HUDEP-2 (cell line): ENCODE measurements around the gene GSK3B.

Experiments
- DNase-seq, 76 experiments: peaks; one replicate each; lab custom pipeline; 2025; ENCODE audit not compliant: unreplicated experiment in 76 of 76; lab: John Stamatoyannopoulos, UW

The GSK3B gene

DNA sequence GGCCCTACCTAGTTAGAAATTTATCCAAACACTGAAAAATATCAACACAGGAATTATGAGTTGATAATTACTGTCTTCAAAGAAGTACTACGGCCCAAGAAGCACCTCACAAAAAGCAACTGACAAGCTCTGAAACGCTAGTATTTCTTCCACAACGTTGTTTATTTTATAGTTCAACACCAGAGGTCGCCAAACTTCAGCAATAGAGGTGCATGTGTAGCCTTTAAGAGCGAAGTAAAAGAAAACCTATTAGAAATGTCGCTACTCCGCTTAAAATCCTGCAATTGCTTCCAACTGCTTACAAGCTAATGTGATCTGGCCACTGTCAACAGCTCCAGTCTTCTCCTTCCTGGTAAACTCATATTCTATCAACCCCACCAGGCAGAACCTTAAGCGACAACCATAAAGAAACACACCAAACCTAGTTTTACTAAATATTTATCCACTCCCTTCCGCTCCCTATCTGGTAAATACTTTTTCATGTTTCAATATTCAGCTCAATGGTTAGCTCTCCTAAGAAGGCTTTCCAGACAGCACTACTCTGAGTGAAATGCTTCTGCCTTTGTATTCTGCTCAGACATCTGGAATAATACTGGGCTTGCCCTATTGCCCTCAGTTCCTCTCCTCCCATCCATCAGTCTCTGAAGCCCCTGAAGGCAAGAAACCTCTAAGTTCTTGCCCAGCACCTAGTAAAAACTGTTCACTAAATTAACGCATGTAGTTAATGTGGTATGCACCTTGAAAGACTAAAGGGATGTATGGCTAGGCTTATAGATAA lies 202.1 kb downstream of the GSK3B start:
- DNase-seq = peak in 26 of 76 experiments; percentile 1 to 48 (median 19)

DNA sequence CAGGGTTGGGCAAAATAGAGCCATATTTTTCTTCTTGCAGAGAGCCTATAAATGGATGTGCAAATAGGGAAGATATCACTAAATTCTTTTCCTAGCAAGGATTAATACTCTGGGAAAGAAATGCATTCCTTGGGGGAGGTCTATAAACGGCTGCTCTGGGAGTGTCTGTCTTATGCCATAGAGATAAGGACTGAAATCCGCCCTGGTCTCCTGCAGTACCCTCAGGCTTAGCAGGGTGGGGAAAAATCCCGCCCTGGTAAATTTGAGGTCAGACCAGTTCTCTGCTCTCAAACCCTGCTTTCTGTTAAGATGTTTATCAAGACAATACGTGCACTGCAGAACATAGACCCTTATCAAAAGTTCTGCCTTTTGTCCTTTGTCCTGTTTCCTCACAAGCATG lies 205.6 kb downstream of the GSK3B start:
- peak in 31 of 76 experiments; percentile 0 to 68 (median 13) for DNase-seq

DNA sequence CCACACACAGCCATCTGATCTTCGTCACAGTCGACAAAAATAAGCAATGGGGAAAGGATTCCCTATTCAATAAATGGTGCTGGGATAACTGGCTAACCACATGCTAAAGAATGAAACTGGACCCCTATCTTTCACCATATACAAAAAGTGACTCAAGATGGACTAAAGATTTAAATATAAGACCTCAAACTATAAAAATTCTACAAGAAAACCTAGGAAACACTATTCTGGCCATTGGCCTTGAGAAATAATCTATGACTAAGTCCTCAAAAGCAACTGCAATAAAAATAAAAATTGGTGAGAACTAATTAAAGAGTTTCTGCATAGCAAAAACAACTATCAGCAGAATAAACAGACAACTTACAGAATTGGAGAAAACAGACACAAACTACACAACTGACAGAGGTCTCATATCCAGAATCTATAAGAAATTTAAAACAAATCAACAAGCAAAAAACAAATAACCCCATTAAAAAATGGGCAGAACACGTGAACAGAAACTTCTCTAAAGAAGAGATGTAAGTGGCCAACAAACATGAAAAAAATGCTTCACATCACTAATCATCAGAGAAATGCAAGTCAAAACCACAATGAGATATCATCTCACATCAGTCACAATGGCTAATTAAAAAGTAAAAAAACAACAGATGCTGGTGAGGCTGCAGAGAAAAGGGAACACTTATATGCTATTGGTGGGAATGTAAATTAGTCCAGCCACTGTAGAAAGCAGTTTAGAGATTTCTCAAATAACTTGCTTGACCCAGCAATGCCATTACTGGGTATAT lies 208.3 kb downstream of the GSK3B start:
- DNase-seq = peak in 1 of 76 experiments; percentile 8

DNA sequence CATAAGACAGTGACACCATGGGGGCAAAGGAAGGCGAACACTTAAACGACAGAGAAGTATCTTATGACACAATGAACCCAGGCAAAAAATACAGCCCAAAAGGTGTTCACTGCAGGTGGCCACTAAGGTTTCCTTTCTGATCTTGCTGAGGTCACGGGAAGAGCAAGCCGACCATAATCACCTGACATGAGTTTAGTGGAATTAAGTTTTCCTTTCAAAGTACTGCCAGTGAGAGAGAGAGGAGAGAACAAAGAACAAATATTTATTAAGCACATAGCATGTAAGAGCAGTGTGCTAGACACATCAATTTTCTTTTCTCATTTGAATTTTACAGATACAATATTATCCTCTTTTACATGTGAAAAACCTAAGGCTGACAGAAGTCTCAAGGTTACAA lies 210.1 kb downstream of the GSK3B start:
- no peak for DNase-seq

DNA sequence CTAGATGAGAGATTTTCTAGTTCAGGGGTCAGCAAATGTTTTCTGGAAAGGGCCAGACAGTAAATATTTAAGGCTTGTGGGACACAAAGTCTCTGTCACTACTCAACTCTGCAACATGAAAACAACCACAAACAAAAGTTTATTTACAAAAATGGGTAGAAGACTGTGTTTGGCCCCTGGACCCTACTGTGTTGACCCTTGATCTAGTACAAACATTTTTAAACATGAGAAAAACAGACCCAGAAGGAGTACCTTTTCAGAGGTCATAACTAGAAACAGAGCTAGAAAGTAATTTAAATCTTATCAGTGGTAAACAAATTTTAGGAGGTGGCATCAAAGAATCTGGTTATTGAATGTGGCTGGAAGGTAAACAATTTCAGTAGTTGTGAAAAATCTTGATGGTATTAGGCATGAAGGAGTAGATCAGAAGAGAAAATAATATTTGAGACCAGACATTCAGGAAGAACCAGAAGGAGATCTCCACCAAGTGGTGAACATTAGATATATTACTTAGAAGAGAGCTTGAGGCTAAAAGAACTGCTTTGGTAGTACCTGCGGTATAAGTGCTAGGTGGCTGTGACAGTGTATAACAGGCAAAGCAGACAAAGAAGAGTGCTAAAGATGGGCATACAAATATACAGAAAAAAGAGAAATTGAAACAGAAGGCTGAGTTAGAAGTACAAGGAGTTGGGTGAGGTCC lies 210.6 kb downstream of the GSK3B start:
- DNase-seq = no peak

DNA sequence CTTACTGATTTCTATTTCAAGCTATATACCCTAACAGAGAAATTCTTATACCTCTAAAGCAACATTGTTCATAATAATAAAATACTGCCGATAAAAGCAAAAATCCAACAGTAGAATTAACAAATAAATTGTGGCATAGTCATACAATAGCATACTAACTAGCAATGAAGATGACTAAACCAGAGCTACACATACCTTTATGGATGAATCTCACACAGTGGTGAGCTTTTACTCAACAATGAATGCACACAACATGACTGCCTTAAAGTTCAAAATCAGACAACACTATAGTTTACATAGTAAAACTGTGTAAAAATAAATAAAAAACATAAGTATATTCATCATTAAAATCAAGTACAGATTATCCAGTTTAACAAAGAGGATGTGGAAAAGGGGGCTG lies 213.3 kb downstream of the GSK3B start:
- no peak for DNase-seq

DNA sequence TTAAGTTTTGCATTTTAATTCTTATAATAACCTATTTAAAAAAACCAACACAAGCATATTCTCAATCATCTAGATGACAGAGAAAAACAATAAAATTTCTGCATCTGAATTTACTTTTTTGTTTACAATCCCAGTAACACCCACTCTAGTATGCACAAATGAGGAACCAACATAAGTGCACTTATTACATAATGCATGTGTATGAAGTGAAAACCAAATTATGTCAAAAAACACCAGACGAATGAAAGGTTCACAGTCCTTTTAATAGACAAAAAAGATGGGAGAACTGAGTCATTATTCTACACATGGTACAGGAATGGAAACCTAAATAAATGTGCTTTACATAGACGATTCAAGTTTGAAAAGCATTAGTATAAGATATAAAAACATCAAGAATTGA lies 220.6 kb downstream of the GSK3B start:
- no peak for DNase-seq

DNA sequence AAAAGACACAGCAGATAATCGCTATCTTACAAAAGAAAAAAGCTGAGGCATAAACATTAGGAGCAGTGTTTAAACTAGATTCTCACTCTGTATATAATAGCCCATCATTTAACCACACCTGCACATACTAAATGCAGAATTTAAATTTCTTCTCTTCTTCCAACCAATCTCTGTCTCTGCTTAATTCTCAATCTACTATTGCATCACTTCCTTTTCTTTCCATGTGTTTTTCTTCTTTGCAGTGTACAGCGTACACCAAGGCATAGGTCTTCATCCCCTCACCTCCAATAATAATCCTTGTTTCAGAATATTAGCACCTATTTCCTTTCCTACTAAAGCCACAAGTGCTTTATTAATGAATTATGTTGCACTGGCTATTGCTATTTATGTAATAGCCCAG lies 221.5 kb downstream of the GSK3B start:
- DNase-seq = no peak

DNA sequence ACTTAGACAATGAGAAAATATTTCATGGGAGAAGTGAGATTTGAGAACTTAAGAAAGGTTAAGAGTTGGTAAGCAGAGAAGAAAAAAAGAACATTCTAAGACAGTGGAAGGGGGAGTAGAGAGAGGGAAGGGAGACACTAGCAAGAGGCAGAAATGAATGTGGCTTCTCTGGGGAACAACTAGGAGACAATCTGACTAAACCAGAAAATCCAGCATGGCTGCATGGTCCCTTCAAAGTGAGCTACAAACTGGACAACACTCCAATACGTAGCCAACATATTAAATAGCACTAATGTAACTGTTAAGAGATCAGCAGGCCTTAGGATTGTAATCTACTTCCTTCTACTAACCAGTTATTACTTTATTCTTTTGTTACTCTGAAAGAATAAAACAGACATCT lies 222.7 kb downstream of the GSK3B start:
- DNase-seq = no peak

DNA sequence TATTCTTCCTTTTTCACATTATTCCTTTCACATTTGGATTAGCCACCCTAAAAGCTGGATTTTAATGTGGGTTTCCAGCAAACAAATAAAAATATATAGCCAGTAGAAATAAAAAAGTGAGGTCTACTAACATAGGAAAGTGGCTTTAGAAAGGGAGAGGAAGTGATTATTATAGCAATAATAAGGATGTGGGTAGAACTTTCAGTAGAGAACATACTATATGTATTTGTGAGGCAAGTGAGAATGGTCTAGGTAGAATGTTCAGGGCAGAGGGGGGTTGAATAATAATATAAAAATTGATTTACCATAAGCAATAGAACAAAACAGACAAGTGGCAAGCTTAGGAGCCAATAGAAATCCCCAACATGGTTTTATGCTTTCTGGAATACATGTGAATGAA lies 223.7 kb downstream of the GSK3B start:
- no peak for DNase-seq

DNA sequence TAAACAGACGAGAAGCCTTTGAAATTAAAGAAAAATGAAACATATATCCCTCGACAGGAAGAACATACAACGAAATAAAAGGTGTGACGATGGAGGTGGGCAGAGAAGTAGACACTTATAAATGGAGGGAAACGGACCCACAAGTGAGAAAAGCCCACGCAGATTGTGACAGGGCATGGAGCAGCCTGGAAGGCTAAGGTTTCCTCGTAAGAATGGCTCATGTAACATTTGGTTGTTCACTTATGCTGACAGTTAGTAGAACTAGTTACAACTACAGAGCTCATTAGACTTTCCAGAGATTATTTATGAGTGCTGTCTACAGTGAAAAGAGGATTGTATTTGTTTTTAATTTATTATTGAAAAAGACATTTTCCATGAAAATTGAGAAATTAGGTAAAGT lies 229.8 kb downstream of the GSK3B start:
- DNase-seq = no peak

DNA sequence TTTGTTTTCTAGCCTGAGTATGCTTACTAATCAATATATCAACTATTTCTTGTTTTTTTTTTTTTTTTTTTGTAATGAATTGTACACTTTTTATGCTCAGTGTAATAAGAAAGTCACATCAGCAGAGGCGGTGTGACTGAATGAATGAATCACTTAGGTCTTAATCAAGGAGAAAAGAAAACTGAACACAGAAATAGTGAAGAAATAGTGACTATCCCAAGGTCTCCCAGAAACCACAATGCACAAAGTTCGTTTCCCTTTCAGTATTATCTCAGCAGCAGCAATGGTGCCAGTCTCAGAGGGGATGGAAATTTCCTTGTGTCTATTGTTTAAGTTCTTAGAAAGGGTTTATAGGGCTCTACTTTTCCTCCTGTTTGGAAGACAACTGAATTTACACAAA lies 231.6 kb downstream of the GSK3B start:
- DNase-seq = no peak

DNA sequence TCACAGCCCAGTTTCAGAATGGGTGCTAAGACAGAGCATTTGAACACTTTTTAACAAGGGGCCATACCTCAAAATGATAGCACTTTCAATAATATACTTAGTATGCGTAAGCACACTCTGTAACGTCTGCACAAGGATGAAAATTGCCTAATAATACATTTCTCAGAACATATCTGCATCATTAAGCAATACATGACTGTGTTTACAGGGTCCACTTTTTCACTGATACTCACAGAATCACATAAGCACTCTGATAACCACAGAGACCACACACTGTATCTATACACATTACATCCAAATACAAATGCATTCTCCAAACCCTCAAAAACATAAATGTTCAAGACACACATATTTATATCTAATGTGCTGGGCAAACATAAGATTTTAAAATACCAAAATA lies 232.6 kb downstream of the GSK3B start:
- DNase-seq = no peak

DNA sequence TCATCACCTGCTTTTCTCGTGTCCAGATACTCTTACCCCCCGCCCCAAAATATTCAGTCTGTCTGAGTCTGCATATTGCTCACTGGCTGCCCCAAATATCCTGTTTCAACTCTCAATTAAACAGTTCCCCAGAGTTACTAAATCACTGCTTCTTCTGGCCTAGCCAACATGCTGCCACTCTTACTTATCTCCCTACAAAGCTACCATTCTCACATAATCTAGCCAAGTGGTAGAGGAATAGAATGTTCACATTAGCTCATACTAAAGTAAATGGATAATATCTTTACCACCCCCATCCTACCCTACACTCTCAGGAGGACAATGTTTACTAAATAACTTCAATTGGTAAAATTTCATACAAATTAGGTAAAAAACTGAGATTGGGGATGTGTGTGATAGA lies 234.5 kb downstream of the GSK3B start:
- DNase-seq = no peak

DNA sequence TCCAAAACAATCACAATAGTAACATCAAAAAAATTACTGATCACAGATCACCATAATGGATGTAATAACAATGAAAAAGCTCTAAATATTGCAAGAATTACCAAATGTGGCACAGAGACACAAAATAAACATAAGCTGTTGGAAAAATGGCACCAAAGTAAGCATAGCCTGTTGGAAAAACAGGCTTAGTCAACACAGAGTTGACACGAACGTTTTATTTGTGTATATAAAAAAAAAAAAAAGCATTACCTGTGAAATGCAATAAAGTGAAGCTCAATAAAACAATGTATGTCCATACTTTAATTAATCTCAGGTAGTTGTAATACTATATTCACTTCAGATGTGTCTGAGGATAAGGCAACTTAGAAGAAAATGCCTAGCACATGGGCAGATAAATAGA lies 235.3 kb downstream of the GSK3B start:
- no peak for DNase-seq

DNA sequence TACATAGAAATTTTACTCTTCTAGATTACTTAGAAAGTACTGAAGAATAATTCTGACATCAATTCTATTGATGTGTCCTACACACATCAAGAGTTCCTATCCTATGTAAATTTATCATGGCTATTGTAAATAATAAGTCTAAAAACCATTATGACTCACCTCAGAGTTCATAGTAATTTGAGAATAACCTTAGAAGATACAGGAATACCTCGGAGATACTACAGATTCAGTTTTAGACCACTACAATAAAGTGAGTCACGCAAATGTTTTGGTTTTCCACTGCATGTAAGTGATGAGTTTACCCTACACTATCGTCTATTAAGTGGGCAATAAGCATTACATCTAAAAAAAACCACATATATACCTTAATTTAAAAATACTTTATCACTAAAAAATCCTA lies 237.6 kb downstream of the GSK3B start:
- no peak for DNase-seq

DNA sequence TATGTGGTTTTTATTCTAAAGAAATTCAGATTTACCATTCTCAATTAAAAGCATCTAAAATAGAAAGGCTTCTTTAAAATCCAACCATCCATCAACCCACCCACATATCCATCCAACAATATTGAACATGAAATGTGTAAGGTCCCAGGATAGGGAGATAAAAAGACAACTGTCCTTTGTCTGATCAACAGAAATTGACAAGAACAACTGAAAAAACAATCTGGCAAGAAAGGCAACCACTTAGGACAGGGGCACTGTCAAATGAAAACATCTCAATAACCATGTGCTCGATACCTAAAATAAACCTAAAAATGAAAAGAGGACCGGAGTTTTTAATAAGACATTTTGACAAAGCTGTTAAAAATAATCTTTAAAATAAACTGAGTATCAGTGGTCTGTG lies 245.1 kb downstream of the GSK3B start:
- DNase-seq = no peak

DNA sequence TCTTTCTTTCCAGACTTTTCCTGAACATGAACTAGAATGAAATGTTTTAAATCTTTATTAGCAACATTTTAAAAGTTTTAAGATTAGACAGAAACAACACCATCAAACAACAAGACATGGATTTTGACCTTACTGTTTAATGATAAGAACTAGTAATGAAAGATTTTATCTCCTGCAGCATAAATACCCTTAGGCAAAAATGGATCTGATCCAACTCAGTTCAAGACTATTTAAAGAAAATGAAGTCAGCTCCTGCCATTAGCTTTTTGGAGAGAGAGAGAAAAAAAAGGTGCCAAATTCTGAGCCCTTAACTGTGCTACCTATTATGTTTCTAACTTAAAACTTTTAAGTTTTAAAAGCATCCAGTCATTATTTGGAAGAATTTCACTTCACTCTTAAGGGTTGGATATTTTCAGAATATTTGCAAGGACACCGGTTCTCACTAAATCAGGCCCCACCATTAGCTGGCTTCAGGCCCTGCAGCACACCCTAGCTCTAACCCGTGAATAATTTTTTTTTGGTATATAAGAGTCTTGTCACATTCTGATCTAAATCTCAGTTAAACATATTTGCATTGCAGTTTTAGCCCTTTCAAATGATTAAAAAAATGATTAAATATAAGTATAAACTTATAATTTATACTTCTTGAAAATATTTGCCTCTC lies 252.3 kb downstream of the GSK3B start:
- no peak for DNase-seq

DNA sequence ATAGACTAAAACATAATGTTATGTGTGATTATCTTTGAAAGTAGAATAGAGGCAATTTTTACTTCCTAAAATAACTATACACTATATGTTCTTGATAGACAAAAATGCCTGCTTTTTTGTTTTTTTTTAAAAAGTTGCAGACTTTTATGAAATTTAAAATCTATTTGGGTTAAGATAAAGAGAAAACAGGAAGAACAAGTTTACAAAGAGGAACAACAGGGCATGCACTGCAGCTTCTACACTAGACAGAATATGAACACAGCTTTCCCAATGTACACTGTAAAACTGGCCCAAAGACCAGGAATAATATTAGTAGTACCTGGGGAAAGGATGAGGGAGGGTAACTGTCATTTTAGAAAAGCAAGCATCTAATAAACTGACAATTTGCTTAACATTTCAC lies 258.7 kb downstream of the GSK3B start:
- no peak for DNase-seq

DNA sequence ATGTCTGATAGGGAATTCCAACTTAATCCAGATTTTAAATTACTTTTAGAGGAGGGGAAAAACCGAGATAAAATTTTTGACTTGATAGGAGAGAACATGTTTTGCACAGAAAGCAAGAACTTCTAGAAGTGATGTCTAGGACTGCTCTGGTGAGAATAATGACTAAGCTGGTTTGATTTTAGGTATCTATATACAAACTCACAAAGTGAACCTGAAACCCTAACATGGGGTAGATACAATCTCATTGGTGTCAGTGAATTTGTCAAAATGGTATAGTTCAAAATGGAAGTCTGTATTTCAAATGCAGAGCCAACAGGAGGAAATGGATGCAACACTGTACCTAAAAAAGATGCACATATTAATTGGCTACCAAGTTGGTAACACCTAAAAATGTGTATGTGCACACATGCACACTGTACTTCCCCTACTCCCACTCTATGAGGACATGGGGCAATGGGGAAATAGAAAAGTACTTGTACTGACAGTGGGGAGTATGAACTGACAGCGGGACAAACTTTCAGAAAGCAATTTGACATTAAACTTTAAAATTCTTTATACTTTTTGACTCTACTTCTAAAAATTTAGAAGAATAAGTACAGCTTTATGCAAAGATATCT lies 259.4 kb downstream of the GSK3B start:
- DNase-seq = no peak

DNA sequence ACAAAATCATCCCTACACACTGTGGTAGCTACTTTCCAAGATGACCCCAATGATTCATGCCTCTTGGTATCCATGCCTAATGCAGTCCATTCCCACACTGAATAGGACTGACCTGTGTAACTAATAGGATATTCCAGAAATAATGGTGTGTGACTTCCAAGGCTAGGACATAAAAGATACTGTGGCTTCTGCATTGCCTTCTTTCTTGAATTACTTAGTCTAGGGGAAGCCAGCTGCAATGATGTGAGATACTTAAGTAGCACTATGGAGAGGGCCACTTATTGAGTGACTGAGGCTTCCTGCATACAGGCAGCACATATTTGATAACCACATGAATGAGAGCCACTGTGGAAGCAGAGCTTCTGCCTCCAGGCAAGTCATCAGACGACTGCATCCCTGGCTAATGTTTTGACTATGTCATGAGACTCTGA lies 262.3 kb downstream of the GSK3B start:
- DNase-seq = no peak
